GM18526 (cell line): Measurements from ENCODE around the gene KLHDC7A.

ENCODE experiments used
- POLR2A ChIP-seq: IDR thresholded peaks from 3 replicates; pipeline ENCODE4 v1.6.1; 2011; ENCODE audit not compliant: insufficient read length; ENCODE audit errors: extremely low read depth

The KLHDC7A gene

GRCh38 chr1:18480315-18481189 is at the start of gene KLHDC7A:
Gene KLHDC7A, plus strand, starts transcription at chr1:18480930. Its CDS starts 52 bp downstream, at chr1:18480982.
- no peak for TF ChIP-seq POLR2A

GRCh38 chr1:18434041-18434440 is 46.7 kb upstream of the KLHDC7A start:
- TF ChIP-seq POLR2A, result no peak

GRCh38 chr1:18440385-18441226 is 40.1 kb upstream of the KLHDC7A start:
- no peak for TF ChIP-seq POLR2A

GRCh38 chr1:18443587-18444520 is 36.9 kb upstream of the KLHDC7A start:
- no peak for TF ChIP-seq POLR2A

- no peak for TF ChIP-seq POLR2A
Measured at GRCh38 chr1:18444563-18444962, 36.2 kb upstream of the KLHDC7A start.

GRCh38 chr1:18446751-18447150 is 34.0 kb upstream of the KLHDC7A start:
- no peak for TF ChIP-seq POLR2A

GRCh38 chr1:18447509-18448220 is 33.1 kb upstream of the KLHDC7A start:
- no peak for TF ChIP-seq POLR2A

- TF ChIP-seq POLR2A, result no peak
Measured at GRCh38 chr1:18448889-18449288, 31.8 kb upstream of the KLHDC7A start.

GRCh38 chr1:18452550-18452949 is 28.2 kb upstream of the KLHDC7A start:
- TF ChIP-seq POLR2A, result no peak

- TF ChIP-seq POLR2A, result no peak
Measured at GRCh38 chr1:18458133-18459092, 22.3 kb upstream of the KLHDC7A start.

- TF ChIP-seq POLR2A, result no peak
Measured at GRCh38 chr1:18461656-18462055, 19.1 kb upstream of the KLHDC7A start.

GRCh38 chr1:18463063-18463462 is 17.7 kb upstream of the KLHDC7A start:
- TF ChIP-seq POLR2A, result no peak

- TF ChIP-seq POLR2A, result no peak
Measured at GRCh38 chr1:18463984-18464664, 16.6 kb upstream of the KLHDC7A start.
